GM04504 (cell line): ENCODE results near the gene SLC16A12.
A peak's percentile ranks its signal among the peaks of the same experiment; 100 is the strongest.
"Not testable (repeated sequence)": the region's sequence is repeated elsewhere in the genome, so short reads cannot be mapped to it uniquely, and the experiment has no call there.

Source experiments
- DNase-seq: peaks from one replicate; pipeline ENCODE4 v3.0.0-alpha.2; 2012; ENCODE audit warnings: low read depth

The SLC16A12 gene

GRCh38 chr10:89469517-89469916, 65.9 kb downstream of the SLC16A12 start:
- DNase-seq = no peak

GRCh38 chr10:89468191-89468965, 67.0 kb downstream of the SLC16A12 start:
- no peak for DNase-seq

- no peak for DNase-seq
These were observed 68.8 kb downstream of the SLC16A12 start for GRCh38 chr10:89466599-89467035.

- DNase-seq = no peak
These were observed 70.2 kb downstream of the SLC16A12 start for GRCh38 chr10:89465196-89465595.

GRCh38 chr10:89463846-89464537, 71.4 kb downstream of the SLC16A12 start:
- DNase-seq = no peak

GRCh38 chr10:89458784-89459183, 76.6 kb downstream of the SLC16A12 start:
- no peak for DNase-seq

- DNase-seq = no peak
These were observed 77.1 kb downstream of the SLC16A12 start for GRCh38 chr10:89458291-89458690.

- DNase-seq = no peak
These were observed 80.6 kb downstream of the SLC16A12 start for GRCh38 chr10:89454561-89455347.

GRCh38 chr10:89452193-89452592, 83.2 kb downstream of the SLC16A12 start:
- no peak for DNase-seq

GRCh38 chr10:89450901-89451300, 84.5 kb downstream of the SLC16A12 start:
- no peak for DNase-seq

- not testable (repeated sequence) for DNase-seq
These were observed 90.6 kb downstream of the SLC16A12 start for GRCh38 chr10:89444819-89445218.

GRCh38 chr10:89442289-89442688, 93.1 kb downstream of the SLC16A12 start:
- DNase-seq = no peak

GRCh38 chr10:89440226-89441009, 95.0 kb downstream of the SLC16A12 start:
- no peak for DNase-seq

- DNase-seq = no peak
These were observed 96.9 kb downstream of the SLC16A12 start for GRCh38 chr10:89438525-89438924.

GRCh38 chr10:89431977-89432376, 103.4 kb downstream of the SLC16A12 start:
- no peak for DNase-seq

- DNase-seq = no peak
These were observed 106.5 kb downstream of the SLC16A12 start for GRCh38 chr10:89428877-89429276.

GRCh38 chr10:89427629-89428028, 107.8 kb downstream of the SLC16A12 start:
- peak; percentile 35 for DNase-seq

GRCh38 chr10:89426230-89426868, 109.0 kb downstream of the SLC16A12 start:
- DNase-seq = peak; percentile 33

- DNase-seq = no peak
These were observed 110.4 kb downstream of the SLC16A12 start for GRCh38 chr10:89425000-89425399.

- DNase-seq = no peak
These were observed 114.3 kb downstream of the SLC16A12 start for GRCh38 chr10:89421018-89421476.

GRCh38 chr10:89419548-89419947, 115.8 kb downstream of the SLC16A12 start:
- DNase-seq = no peak
